Measurements from ENCODE around the gene IGF2BP2. TPM values are rescaled to one million over a fixed set of nuclear protein-coding genes. Genes with fewer than 3 reads are reported as not detected.

The IGF2BP2 gene
- polyA plus RNA-seq, 2 of the 4 experiments (the other 2 are of a cell fraction), result 2.2 to 6.1 TPM

DNA sequence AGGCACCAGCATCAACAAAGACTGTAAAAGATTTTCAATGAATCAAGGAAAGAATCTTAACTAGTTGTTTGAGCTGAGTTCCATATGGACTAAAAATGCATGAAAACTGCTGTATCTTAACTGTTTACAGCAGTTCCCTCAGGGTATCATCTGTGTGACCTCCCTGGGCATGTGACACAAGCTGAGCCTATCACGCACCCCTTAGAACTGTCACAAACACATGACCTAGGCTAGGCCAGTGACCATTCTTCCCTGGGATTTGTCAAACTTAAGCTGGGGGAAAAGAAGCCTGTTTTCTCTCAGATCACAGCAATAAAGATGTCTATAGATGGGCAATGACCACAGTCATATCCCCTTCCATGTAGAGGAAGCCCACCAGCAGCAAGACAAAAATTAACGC, 35.7 kb downstream of the IGF2BP2 start:
- DNase-seq (ENCODE audit: low read depth in 1 of 2, low spot score in 1 of 2) (no peak), FAIRE-seq (no peak), ATAC-seq (0 out of 6 replicates have a peak, but pooled peaks of 1 of the 2 experiments have one; percentile 31)
- H3K9me3 ChIP-seq, result no peaks in the 10 kb centered on the region
- H3K27ac ChIP-seq, result no peak overlapping the region
- WGBS (ENCODE audit: missing lambda C conversion rate), result 89% methylated on average over 2 of the region's 2 CpGs
- H3K4me1 ChIP-seq, result no peaks in the 10 kb centered on the region
- TF ChIP-seq EP300 (IDR thresholded peaks at IDR 0.05) (no peak), MYC (IDR thresholded peaks at IDR 0.05; ENCODE audit: borderline replicate concordance, low read length) (no peak), FOSB (CRISPR knock-in tag; IDR thresholded peaks at IDR 0.05) (no peak), JUN (IDR thresholded peaks at IDR 0.05) (no peak), BHLHE40 (IDR thresholded peaks at IDR 0.05; ENCODE audit: low read depth, low read length) (no peak), TFCP2L1 (CRISPR knock-in tag; IDR thresholded peaks at IDR 0.05) (no peak), HOXB13 (CRISPR knock-in tag; IDR thresholded peaks at IDR 0.05; ENCODE audit: low read depth) (no peak), RARB (CRISPR knock-in tag; IDR thresholded peaks at IDR 0.05) (no peak), ESRRA (IDR thresholded peaks at IDR 0.05; ENCODE audit: borderline replicate concordance, low read length) (no peak), NFE2L2 (conservative IDR thresholded peaks at IDR 0.05; ENCODE audit: low read length) (no peak)
- TF ChIP-seq, protein P1, sequence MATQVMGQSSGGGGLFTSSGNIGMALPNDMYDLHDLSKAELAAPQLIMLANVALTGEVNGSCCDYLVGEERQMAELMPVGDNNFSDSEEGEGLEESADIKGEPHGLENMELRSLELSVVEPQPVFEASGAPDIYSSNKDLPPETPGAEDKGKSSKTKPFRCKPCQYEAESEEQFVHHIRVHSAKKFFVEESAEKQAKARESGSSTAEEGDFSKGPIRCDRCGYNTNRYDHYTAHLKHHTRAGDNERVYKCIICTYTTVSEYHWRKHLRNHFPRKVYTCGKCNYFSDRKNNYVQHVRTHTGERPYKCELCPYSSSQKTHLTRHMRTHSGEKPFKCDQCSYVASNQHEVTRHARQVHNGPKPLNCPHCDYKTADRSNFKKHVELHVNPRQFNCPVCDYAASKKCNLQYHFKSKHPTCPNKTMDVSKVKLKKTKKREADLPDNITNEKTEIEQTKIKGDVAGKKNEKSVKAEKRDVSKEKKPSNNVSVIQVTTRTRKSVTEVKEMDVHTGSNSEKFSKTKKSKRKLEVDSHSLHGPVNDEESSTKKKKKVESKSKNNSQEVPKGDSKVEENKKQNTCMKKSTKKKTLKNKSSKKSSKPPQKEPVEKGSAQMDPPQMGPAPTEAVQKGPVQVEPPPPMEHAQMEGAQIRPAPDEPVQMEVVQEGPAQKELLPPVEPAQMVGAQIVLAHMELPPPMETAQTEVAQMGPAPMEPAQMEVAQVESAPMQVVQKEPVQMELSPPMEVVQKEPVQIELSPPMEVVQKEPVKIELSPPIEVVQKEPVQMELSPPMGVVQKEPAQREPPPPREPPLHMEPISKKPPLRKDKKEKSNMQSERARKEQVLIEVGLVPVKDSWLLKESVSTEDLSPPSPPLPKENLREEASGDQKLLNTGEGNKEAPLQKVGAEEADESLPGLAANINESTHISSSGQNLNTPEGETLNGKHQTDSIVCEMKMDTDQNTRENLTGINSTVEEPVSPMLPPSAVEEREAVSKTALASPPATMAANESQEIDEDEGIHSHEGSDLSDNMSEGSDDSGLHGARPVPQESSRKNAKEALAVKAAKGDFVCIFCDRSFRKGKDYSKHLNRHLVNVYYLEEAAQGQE (IDR thresholded peaks at IDR 0.05), result no peak
- TF ChIP-seq, protein P2, sequence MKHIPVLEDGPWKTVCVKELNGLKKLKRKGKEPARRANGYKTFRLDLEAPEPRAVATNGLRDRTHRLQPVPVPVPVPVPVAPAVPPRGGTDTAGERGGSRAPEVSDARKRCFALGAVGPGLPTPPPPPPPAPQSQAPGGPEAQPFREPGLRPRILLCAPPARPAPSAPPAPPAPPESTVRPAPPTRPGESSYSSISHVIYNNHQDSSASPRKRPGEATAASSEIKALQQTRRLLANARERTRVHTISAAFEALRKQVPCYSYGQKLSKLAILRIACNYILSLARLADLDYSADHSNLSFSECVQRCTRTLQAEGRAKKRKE (CRISPR knock-in tag; IDR thresholded peaks at IDR 0.05; ENCODE audit: low read depth), result no peak
- TF ChIP-seq, protein P3, sequence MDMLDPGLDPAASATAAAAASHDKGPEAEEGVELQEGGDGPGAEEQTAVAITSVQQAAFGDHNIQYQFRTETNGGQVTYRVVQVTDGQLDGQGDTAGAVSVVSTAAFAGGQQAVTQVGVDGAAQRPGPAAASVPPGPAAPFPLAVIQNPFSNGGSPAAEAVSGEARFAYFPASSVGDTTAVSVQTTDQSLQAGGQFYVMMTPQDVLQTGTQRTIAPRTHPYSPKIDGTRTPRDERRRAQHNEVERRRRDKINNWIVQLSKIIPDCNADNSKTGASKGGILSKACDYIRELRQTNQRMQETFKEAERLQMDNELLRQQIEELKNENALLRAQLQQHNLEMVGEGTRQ (IDR thresholded peaks at IDR 0.05), result no peak
- CTCF ChIA-PET, result interaction anchor here (1.5 kb wide), 1 partner anchor 21 kb away, joined by 3 read pairs; no protein-coding TSS in a partner anchor
- no peak overlapping the region for H3K4me2 ChIP-seq
- POLR2A ChIA-PET, result no interaction called here
- H3K4me3 ChIP-seq, result no peak overlapping the region

DNA sequence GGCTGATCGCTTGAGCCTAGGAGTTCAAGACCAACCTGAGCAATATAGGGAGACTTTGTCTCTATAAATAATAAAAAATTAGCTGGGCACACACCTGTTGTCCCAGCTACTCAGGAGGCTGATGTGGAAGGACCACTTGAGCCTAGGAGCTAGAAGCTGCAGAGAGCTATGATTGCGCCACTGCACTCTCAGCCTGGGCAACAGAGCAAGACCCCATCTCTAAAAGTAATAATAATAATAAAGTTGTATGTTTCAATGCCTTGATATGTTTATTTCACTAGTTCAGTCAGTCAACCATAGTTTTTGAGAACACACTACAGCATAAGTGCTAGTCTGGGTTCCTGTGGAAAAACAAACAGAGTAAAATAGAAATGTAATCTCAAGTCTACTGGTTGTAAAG, 36.5 kb downstream of the IGF2BP2 start:
- no peak for FAIRE-seq
- CTCF ChIA-PET, result interaction anchor here (1.1 to 1.5 kb wide), 2 partner anchors 10 to 20 kb away, joined by 3 to 4 read pairs; no protein-coding TSS in a partner anchor

More for the DNA sequence above, 36.5 kb downstream of the IGF2BP2 start:
- Histone ChIP-seq H3K4me1 (no peaks in the 10 kb centered on the region), H3K27ac (no peak overlapping the region), H3K4me3 (no peak overlapping the region), H3K4me2 (no peak overlapping the region), H3K9me3 (no peaks in the 10 kb centered on the region)
- POLR2A ChIA-PET, result no interaction called here
- TF ChIP-seq HDAC2 (IDR thresholded peaks at IDR 0.05), result no peak
- TF ChIP-seq, protein P4, sequence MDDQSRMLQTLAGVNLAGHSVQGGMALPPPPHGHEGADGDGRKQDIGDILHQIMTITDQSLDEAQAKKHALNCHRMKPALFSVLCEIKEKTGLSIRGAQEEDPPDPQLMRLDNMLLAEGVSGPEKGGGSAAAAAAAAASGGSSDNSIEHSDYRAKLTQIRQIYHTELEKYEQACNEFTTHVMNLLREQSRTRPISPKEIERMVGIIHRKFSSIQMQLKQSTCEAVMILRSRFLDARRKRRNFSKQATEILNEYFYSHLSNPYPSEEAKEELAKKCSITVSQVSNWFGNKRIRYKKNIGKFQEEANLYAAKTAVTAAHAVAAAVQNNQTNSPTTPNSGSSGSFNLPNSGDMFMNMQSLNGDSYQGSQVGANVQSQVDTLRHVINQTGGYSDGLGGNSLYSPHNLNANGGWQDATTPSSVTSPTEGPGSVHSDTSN (IDR thresholded peaks at IDR 0.05), result no peak
- no peak for TF ChIP-seq BHLHE40 (IDR thresholded peaks at IDR 0.05; ENCODE audit: low read depth, low read length)
- DNase-seq (ENCODE audit: low read depth in 1 of 2, low spot score in 1 of 2) (no peak), ATAC-seq (no peak)
- WGBS (ENCODE audit: missing lambda C conversion rate), result 91% methylated on average over 2 of the region's 2 CpGs

Measured in A549 (cell line).